Neuronal stem cell (in vitro differentiated cells): ENCODE results near the gene PRCD.
"Not testable (repeated sequence)": the region's sequence is repeated elsewhere in the genome, so short reads cannot be mapped to it uniquely, and the experiment has no call there.

Source experiments
- DNase-seq: peaks from one replicate; pipeline ENCODE4 v3.0.0-alpha.2; 2013; ENCODE audit warnings: low spot score
- H2AFZ ChIP-seq: one replicate; pipeline ENCODE4 v1.6.1; 2013; ENCODE audit warnings: mild to moderate bottlenecking, low read length, inconsistent platforms
- H2AK5ac ChIP-seq: 2 replicates; pipeline ENCODE4 v1.6.1; 2013; ENCODE audit warnings: low read depth, mild to moderate bottlenecking, inconsistent platforms, low read length, moderate library complexity, mixed read lengths
- H2BK120ac ChIP-seq: 2 replicates; pipeline ENCODE4 v1.6.1; 2013; ENCODE audit warnings: low read depth, mild to moderate bottlenecking, inconsistent platforms, low read length, moderate library complexity, mixed read lengths
- H2BK12ac ChIP-seq: one replicate; pipeline ENCODE4 v1.6.1; 2013; ENCODE audit warnings: low read length, inconsistent platforms
- H2BK15ac ChIP-seq: 2 replicates; pipeline ENCODE4 v1.6.1; 2013; ENCODE audit warnings: mild to moderate bottlenecking, low read length, inconsistent platforms, mixed read lengths
- H2BK5ac ChIP-seq: one replicate; pipeline ENCODE4 v1.6.1; 2013; ENCODE audit warnings: inconsistent platforms, mild to moderate bottlenecking, low read length, moderate library complexity
- H3K14ac ChIP-seq: one replicate; pipeline ENCODE4 v1.6.1; 2013; ENCODE audit warnings: low read length, inconsistent platforms
- H3K18ac ChIP-seq: 2 replicates; pipeline ENCODE4 v1.6.1; 2013; ENCODE audit warnings: low read length, inconsistent platforms
- H3K23ac ChIP-seq: 2 replicates; pipeline ENCODE4 v1.6.1; 2013; ENCODE audit warnings: low read depth, mild to moderate bottlenecking, mixed read lengths, low read length, inconsistent platforms; ENCODE audit not compliant: poor library complexity
- H3K27ac ChIP-seq: replicated peaks from 3 replicates; pipeline ENCODE4 v1.5.1; 2013; ENCODE audit warnings: low read length, inconsistent platforms
- H3K27me3 ChIP-seq, 3 experiments: 2 replicates each; pipeline ENCODE4 v1.6.1; 2013; ENCODE audit warnings: low read length in 3 of 3, mild to moderate bottlenecking in 2 of 3, inconsistent platforms in 1 of 3, low read depth in 1 of 3, mixed read lengths in 1 of 3, moderate library complexity in 1 of 3; ENCODE audit not compliant: control insufficient read depth in 3 of 3, insufficient read depth in 3 of 3
- H3K36me3 ChIP-seq, 2 donors: replicated peaks in 1 of 2; 2 replicates each; pipeline ENCODE4 v1.6.1; 2013; ENCODE audit warnings: low read length in 2 of 2; ENCODE audit not compliant: control insufficient read depth in 2 of 2, insufficient read depth in 2 of 2
- H3K4ac ChIP-seq: 2 replicates; pipeline ENCODE4 v1.6.1; 2013; ENCODE audit warnings: inconsistent platforms, mild to moderate bottlenecking, low read length, moderate library complexity
- H3K4me1 ChIP-seq, 2 donors: 1 replicate in 1 of 2; 2 replicates in 1 of 2; pipeline ENCODE4 v1.6.1; 2013; ENCODE audit warnings: low read length in 2 of 2, low read depth in 1 of 2; ENCODE audit not compliant: control insufficient read depth in 2 of 2, insufficient read depth in 1 of 2
- H3K4me2 ChIP-seq: one replicate; pipeline ENCODE4 v1.6.1; 2013; ENCODE audit warnings: mild to moderate bottlenecking, low read length, inconsistent platforms; ENCODE audit not compliant: insufficient read depth, poor library complexity, severe bottlenecking
- H3K4me3 ChIP-seq, 2 donors: 2 replicates each; pipeline ENCODE4 v1.5.1; 2013; ENCODE audit warnings: low read length in 2 of 2, mild to moderate bottlenecking in 2 of 2, inconsistent platforms in 1 of 2, moderate library complexity in 1 of 2
- H3K79me1 ChIP-seq: one replicate; pipeline ENCODE4 v1.6.1; 2013; ENCODE audit warnings: low read depth, mild to moderate bottlenecking, inconsistent platforms, low read length, moderate library complexity
- H3K9ac ChIP-seq: one replicate; pipeline ENCODE4 v1.6.1; 2013; ENCODE audit warnings: mild to moderate bottlenecking, low read depth, low read length, inconsistent platforms; ENCODE audit not compliant: poor library complexity
- H3K9me3 ChIP-seq, 2 donors: replicated peaks in 1 of 2; 2 replicates each; pipeline versions ENCODE3 to v1.6.1; 2013; ENCODE audit warnings: low read length in 2 of 2, mild to moderate bottlenecking in 2 of 2, inconsistent platforms in 1 of 2, low read depth in 1 of 2, mixed read lengths in 1 of 2, moderate library complexity in 1 of 2; ENCODE audit not compliant: control insufficient read depth in 2 of 2, insufficient read depth in 1 of 2
- H4K8ac ChIP-seq: one replicate; pipeline ENCODE4 v1.6.1; 2013; ENCODE audit warnings: low read depth, mild to moderate bottlenecking, inconsistent platforms, low read length, moderate library complexity
- H4K91ac ChIP-seq: one replicate; pipeline ENCODE4 v1.6.1; 2013; ENCODE audit warnings: low read length, low read depth, mild to moderate bottlenecking, inconsistent platforms; ENCODE audit not compliant: poor library complexity
- WGBS, 2 donors: extraction: QIAGEN DNeasy Blood & Tissue Kit; methylation state at CpG; one replicate each; pipeline ENCODE4 v1.1.7; 2013; ENCODE audit warnings: missing lambda C conversion rate in 2 of 2, mixed read lengths in 1 of 2; ENCODE audit not compliant: insufficient read length in 2 of 2, insufficient replicate concordance in 1 of 2; ENCODE audit errors: extremely low coverage in 2 of 2; 5-methylcytosine and 5-hydroxymethylcytosine counted together

Gene PRCD

GRCh38 chr17:76531486-76532038 is 8.3 kb upstream of the PRCD start:
- peak overlapping the region; percentile 70 for H3K4ac ChIP-seq
- H2AFZ ChIP-seq, result peak overlapping the region; percentile 34
- H3K27me3 ChIP-seq, result peaks cover 0 to 22% (median 6%) of the 10 kb centered on the region in 3 experiments
- no peak overlapping the region for H3K4me3 ChIP-seq
- DNase-seq, result no peak
- H2BK15ac ChIP-seq, result peak overlapping the region; percentile 53
- H3K4me1 ChIP-seq, result peaks cover 24 to 30% of the 10 kb centered on the region in 2 donors
- H3K14ac ChIP-seq, result peak overlapping the region; percentile 47
- no peak overlapping the region for H4K91ac ChIP-seq
- no peak overlapping the region for H2BK5ac ChIP-seq
- no peaks in the 10 kb centered on the region for H3K79me1 ChIP-seq
- H3K9ac ChIP-seq, result peak overlapping the region; percentile 38
- H3K9me3 ChIP-seq, result no peaks in the 10 kb centered on the region
- H2BK12ac ChIP-seq, result peak overlapping the region; percentile 78
- H3K4me2 ChIP-seq, result no peak overlapping the region
- no peak overlapping the region for H4K8ac ChIP-seq
- WGBS, 2 donors, result no CpG with 5 or more reads among the region's 18 CpGs
- peak overlapping the region; percentile 55 for H3K23ac ChIP-seq
- H2AK5ac ChIP-seq, result peak overlapping the region; percentile 99
- no peak overlapping the region for H3K27ac ChIP-seq
- H3K18ac ChIP-seq, result peak overlapping the region; percentile 85
- H3K36me3 ChIP-seq, result no peaks in the 10 kb centered on the region
- peak overlapping the region; percentile 72 for H2BK120ac ChIP-seq

DNA sequence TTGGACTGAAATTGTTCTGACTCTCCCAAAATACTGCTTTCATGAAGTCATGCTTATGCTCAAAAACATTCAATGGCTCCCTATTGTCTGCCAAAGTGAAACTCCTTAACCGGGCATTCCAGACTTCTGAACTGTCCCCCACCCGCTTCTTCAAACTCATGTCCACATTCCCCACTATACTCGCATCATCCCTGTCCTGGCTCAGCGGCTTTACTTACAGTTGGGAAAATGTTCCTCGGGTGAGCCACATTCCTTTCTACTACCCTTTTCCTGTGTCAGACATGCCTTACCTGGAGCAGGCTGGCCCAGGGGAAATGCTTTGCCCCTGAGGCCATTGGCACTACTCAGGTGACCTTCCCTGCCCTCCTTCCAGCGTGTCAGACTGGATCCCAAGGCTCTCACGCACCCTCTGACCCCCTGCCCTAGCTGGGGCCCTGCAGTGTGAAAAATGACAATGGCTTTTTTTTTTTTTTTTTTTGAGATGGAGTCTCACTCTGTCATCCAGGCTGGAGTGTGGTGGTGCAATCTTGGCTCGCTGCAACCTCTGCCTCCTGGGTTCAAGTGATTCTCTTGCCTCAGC is 7.7 kb upstream of the PRCD start:
- no peak overlapping the region for H3K4me3 ChIP-seq
- no peak overlapping the region for H4K8ac ChIP-seq
- no peak overlapping the region for H3K4ac ChIP-seq
- peaks cover 0 to 28% (median 12%) of the 10 kb centered on the region in 3 experiments for H3K27me3 ChIP-seq
- WGBS, 2 donors, result no CpG with 5 or more reads among the region's 8 CpGs
- H3K9me3 ChIP-seq, result no peaks in the 10 kb centered on the region
- no peak overlapping the region for H3K27ac ChIP-seq
- H3K36me3 ChIP-seq, result no peaks in the 10 kb centered on the region
- H3K18ac ChIP-seq, result peak overlapping the region; percentile 59
- no peak overlapping the region for H3K14ac ChIP-seq
- H3K4me1 ChIP-seq, result peaks cover 24 to 29% of the 10 kb centered on the region in 2 donors
- no peak for DNase-seq
- no peak overlapping the region for H3K4me2 ChIP-seq
- no peak overlapping the region for H2BK12ac ChIP-seq
- no peak overlapping the region for H4K91ac ChIP-seq
- no peak overlapping the region for H2AK5ac ChIP-seq
- no peak overlapping the region for H2BK15ac ChIP-seq
- H3K23ac ChIP-seq, result no peak overlapping the region
- peak overlapping the region; percentile 72 for H3K9ac ChIP-seq
- no peak overlapping the region for H2BK120ac ChIP-seq
- no peaks in the 10 kb centered on the region for H3K79me1 ChIP-seq
- no peak overlapping the region for H2AFZ ChIP-seq
- H2BK5ac ChIP-seq, result no peak overlapping the region

- H3K27me3 ChIP-seq, result peaks cover 9 to 42% (median 28%) of the 10 kb centered on the region in 3 experiments
- not testable (repeated sequence) for H4K8ac ChIP-seq, H3K4me3 ChIP-seq, H3K27ac ChIP-seq, H3K4me2 ChIP-seq, H2AFZ ChIP-seq, H3K9me3 ChIP-seq, H2BK5ac ChIP-seq, H3K4ac ChIP-seq, H2AK5ac ChIP-seq, H2BK12ac ChIP-seq, H3K79me1 ChIP-seq, H3K14ac ChIP-seq, H2BK120ac ChIP-seq, H3K18ac ChIP-seq, DNase-seq, H4K91ac ChIP-seq, H2BK15ac ChIP-seq, H3K9ac ChIP-seq, H3K36me3 ChIP-seq, H3K23ac ChIP-seq
- WGBS, 2 donors, result no CpG with 5 or more reads among the region's 9 CpGs
- H3K4me1 ChIP-seq, result peaks cover 20 to 26% of the 10 kb centered on the region in 2 donors
These were observed 6.0 kb upstream of the PRCD start for GRCh38 chr17:76533640-76534359.
